Gastroesophageal sphincter (tissue), 3 donors: Measurements from ENCODE around the gene DYNC1I2.

Experiments used
- CTCF ChIP-seq, 4 experiments: fragments of 200-600 bp in 2 of 4; fragments of 450-650 bp in 2 of 4; sonication (generic) in 1 of 4; IDR thresholded peaks; one replicate each; pipeline ENCODE4 v1.5.1; 2017 to 2019; ENCODE audit warnings: antibody characterized with exemption in 4 of 4, mild to moderate bottlenecking in 2 of 4, moderate library complexity in 2 of 4
- EP300 ChIP-seq: sonication (generic); formaldehyde crosslinking; IDR thresholded peaks from one replicate; pipeline ENCODE4 v1.6.1; 2017; ENCODE audit warnings: antibody characterized with exemption, mild to moderate bottlenecking

DNA sequence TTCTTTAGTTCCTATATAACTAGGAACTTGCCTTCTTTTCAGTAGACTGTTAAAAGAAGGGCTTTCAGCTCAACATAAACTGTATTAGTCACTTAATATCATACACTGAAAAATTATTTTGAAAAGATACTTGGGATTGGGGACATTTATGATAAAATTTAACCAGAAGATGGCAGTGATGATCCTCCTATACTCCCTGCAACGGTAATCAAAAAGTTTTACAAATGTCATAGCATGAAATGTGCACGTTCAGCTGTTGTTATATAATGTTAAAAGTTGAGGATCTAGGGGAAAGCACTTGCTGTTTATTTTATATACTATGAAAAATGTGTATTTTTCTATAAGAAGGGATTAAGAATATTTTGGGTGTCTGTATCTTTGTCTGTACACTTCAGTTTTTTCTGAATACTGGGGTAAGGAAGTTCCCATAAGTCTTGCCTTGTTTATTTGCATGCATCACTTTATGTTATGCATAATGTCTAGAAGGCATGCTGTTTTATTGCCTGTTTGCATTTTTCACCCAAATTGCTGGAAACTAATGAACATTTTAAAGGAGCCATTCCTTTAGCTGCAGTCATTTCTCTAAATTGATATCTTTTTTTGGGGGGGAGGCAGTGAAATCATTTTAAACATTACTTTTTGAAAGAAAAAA is 19.0 kb downstream of the DYNC1I2 start:
- TF ChIP-seq CTCF (IDR thresholded peaks at IDR 0.05) (peak in 2 of 4 experiments; percentile 19 to 32), EP300 (no peak)
